Left kidney (tissue), 8 donors: ENCODE data around the gene PTPN11. TPM values are rescaled to one million over a fixed set of nuclear protein-coding genes. Genes with fewer than 3 reads are reported as not detected.
"Not testable (repeated sequence)": the region's sequence is repeated elsewhere in the genome, so short reads cannot be mapped to it uniquely, and the experiment has no call there.

Experiments used
- DNase-seq: peaks from one replicate; pipeline ENCODE4 v3.0.0-alpha.2; 2013
- long read RNA-seq, 8 donors: transcript quantifications; one replicate each; lab custom pipeline, GENCODE V29; 2026
- polyA plus RNA-seq: library from polyadenylated mRNA; unstranded; fragments of 120-200 nt; gene quantifications from one replicate; pipeline ENCODE4 v1.2.1, GENCODE V29; 2013; ENCODE audit not compliant: insufficient read length

PTPN11 gene
- 87.3 TPM for polyA plus RNA-seq
- long read RNA-seq, donor 1, full-length matches to known transcripts: 3 of 26 reads
- long read RNA-seq, donor 1, partial matches to known transcripts: 23 of 26 reads
- long read RNA-seq, donor 1, other reads (novel, unspliced or antisense): 0 of 26 reads
- long read RNA-seq, donor 2, full-length matches to known transcripts: 1 of 8 reads
- long read RNA-seq, donor 2, partial matches to known transcripts: 7 of 8 reads
- long read RNA-seq, donor 2, other reads (novel, unspliced or antisense): 0 of 8 reads
- long read RNA-seq, donor 3, full-length matches to known transcripts: 4 of 40 reads
- long read RNA-seq, donor 3, partial matches to known transcripts: 36 of 40 reads
- long read RNA-seq, donor 3, other reads (novel, unspliced or antisense): 0 of 40 reads
- long read RNA-seq, donor 4: 0 reads
- long read RNA-seq, donor 5, full-length matches to known transcripts: 5 of 5 reads
- long read RNA-seq, donor 5, partial matches to known transcripts: 0 of 5 reads
- long read RNA-seq, donor 5, other reads (novel, unspliced or antisense): 0 of 5 reads
- long read RNA-seq, donor 6, full-length matches to known transcripts: 2 of 15 reads
- long read RNA-seq, donor 6, partial matches to known transcripts: 13 of 15 reads
- long read RNA-seq, donor 6, other reads (novel, unspliced or antisense): 0 of 15 reads
- long read RNA-seq, donor 7, full-length matches to known transcripts: 7 of 17 reads
- long read RNA-seq, donor 7, partial matches to known transcripts: 10 of 17 reads
- long read RNA-seq, donor 7, other reads (novel, unspliced or antisense): 0 of 17 reads
- long read RNA-seq, donor 8, full-length matches to known transcripts: 4 of 4 reads
- long read RNA-seq, donor 8, partial matches to known transcripts: 0 of 4 reads
- long read RNA-seq, donor 8, other reads (novel, unspliced or antisense): 0 of 4 reads

GRCh38 chr12:112418608-112419296 is at the start of gene PTPN11:
TSS of gene PTPN11 (plus strand) at chr12:112418947. CDS start at chr12:112419112, 165 bp downstream.
- peak; percentile 84 for DNase-seq

- DNase-seq: no peak
These were observed 48.5 kb upstream of the PTPN11 start for GRCh38 chr12:112370199-112370598.

GRCh38 chr12:112370868-112371510 is 47.8 kb upstream of the PTPN11 start:
- no peak for DNase-seq

- DNase-seq: no peak
These were observed 44.5 kb upstream of the PTPN11 start for GRCh38 chr12:112374166-112374740.

GRCh38 chr12:112375105-112375504 is 43.6 kb upstream of the PTPN11 start:
- no peak for DNase-seq

- peak; percentile 24 for DNase-seq
These were observed 37.9 kb upstream of the PTPN11 start for GRCh38 chr12:112380663-112381405.

- DNase-seq: peak; percentile 27
These were observed 37.3 kb upstream of the PTPN11 start for GRCh38 chr12:112381406-112381882.

GRCh38 chr12:112381883-112382796 is 36.6 kb upstream of the PTPN11 start, which contains the start of gene HECTD4:
TSS of gene HECTD4 (minus strand) at chr12:112382431. CDS start at chr12:112382128, 303 bp downstream.
- DNase-seq: peak; percentile 91

- DNase-seq: no peak
These were observed 35.9 kb upstream of the PTPN11 start for GRCh38 chr12:112382866-112383265.

GRCh38 chr12:112386726-112387125 is 32.0 kb upstream of the PTPN11 start:
- no peak for DNase-seq

GRCh38 chr12:112389228-112389627 is 29.5 kb upstream of the PTPN11 start:
- DNase-seq: no peak

GRCh38 chr12:112389922-112390654 is 28.7 kb upstream of the PTPN11 start:
- not testable (repeated sequence) for DNase-seq

GRCh38 chr12:112393328-112393727 is 25.4 kb upstream of the PTPN11 start:
- no peak for DNase-seq

GRCh38 chr12:112401054-112401453 is 17.7 kb upstream of the PTPN11 start:
- no peak for DNase-seq

- no peak for DNase-seq
These were observed 16.7 kb upstream of the PTPN11 start for GRCh38 chr12:112401903-112402498.

GRCh38 chr12:112406519-112407488 is 11.9 kb upstream of the PTPN11 start:
- DNase-seq: no peak

GRCh38 chr12:112407683-112408082 is 11.1 kb upstream of the PTPN11 start:
- DNase-seq: not testable (repeated sequence)
